HL-60/S4 treated with phorbol 12-myristate 13-acetate at 8.2 ng/mL for 4 days and 3 days (cell line): ENCODE data around the gene S100A2.

Experiments used
- in situ Hi-C: fragments of 300-500 bp; cut with MboI; formaldehyde crosslinking; loops from 2 replicates; pipeline ENCODE4 v1.15.0; 2022; ENCODE audit warnings: low sequenced_read_pairs

Gene S100A2

DNA sequence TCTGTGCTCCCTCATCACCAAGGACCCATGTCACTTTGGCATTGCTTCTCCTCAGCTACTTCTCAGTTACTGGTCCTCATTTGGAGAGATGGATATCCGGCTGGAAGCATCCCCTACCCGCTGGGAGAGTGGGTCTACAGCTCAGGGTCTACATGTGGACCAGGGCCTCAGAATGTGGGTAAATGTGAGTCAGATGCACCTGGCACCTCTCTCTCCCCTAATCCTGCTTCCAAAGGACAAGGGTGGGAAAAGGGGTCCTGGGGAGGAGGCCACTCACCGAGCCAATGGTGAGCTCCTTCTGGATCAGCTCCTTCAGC is 30.8 kb downstream of the S100A2 start:
- in situ Hi-C loops, result loop anchor here (25.0 kb wide), 1 partner anchor 452 kb away; the partner anchor contains the start of genes JTB, RAB13 and RPS27

DNA sequence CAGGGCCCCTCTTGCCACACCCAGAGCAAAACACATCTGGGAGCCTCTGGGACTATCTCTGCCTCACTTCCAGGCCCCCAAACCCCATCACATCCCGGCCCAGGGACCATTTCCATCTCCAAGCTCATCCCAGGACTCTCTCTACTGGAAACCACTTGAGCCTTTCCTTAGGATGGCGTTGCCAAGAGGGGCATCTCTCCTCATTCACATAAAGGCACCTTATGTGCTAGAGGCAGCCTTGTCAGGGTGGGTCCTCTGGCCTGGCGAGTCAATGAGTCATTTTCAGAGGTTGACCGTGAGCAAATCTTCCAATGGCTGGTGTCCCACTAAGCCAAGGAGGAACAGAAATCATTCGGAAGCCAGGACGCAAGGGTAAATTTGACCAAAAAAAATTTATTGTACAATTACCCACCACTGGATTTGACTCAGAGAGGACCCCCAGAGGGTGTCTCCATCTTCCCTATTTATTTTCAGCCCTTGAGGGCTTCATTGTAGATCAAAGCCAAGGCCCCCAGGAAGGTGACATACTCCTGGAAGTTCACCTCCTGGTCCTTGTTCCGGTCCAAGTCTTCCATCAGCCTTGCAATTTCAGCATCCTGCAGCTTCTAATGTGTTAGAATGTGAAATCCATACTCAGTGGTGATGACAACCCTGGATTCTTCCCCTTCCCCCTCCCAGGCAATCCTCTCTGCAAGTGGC is 31.3 kb downstream of the S100A2 start:
- in situ Hi-C loops, result loop anchor here (25.0 kb wide), 1 partner anchor 453 kb away; the partner anchor contains the start of genes JTB, RAB13 and RPS27

GRCh38 chr1:153533689-153534201 is 31.9 kb downstream of the S100A2 start:
- in situ Hi-C loops, result loop anchor here (25.0 kb wide), 1 partner anchor 454 kb away; the partner anchor contains the start of genes JTB, RAB13 and RPS27

GRCh38 chr1:153532769-153533599 is 32.7 kb downstream of the S100A2 start:
- in situ Hi-C loops, result loop anchor here (25.0 kb wide), 1 partner anchor 454 kb away; the partner anchor contains the start of genes JTB, RAB13 and RPS27

GRCh38 chr1:153532181-153532580 is 33.5 kb downstream of the S100A2 start:
- in situ Hi-C loops, result loop anchor here (25.0 kb wide), 1 partner anchor 455 kb away; the partner anchor contains the start of genes JTB, RAB13 and RPS27

- in situ Hi-C loops, result loop anchor here (25.0 kb wide), 1 partner anchor 456 kb away; the partner anchor contains the start of genes JTB, RAB13 and RPS27
Observed at GRCh38 chr1:153531638-153532037, 34.0 kb downstream of the S100A2 start.

DNA sequence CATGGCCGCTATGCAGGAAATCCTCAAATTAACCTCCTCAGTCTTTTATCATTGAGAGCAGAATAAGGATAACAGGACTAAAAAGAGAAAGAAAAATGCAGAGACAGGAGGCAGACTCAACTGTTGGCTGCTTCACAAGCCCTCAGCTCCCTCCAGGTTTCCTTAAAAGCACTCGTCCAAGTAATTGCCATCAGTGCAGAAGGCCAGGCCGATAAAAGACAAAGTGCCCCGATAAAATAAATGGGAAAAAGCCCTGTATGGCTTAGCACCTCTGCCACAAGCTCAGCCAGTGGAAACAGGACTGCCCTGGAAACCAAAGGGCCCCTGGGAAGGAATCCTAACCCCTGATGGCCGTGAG is 38.0 kb downstream of the S100A2 start:
- in situ Hi-C loops, result loop anchor here (25.0 kb wide), 1 partner anchor 460 kb away; the partner anchor contains the start of genes JTB, RAB13 and RPS27

DNA sequence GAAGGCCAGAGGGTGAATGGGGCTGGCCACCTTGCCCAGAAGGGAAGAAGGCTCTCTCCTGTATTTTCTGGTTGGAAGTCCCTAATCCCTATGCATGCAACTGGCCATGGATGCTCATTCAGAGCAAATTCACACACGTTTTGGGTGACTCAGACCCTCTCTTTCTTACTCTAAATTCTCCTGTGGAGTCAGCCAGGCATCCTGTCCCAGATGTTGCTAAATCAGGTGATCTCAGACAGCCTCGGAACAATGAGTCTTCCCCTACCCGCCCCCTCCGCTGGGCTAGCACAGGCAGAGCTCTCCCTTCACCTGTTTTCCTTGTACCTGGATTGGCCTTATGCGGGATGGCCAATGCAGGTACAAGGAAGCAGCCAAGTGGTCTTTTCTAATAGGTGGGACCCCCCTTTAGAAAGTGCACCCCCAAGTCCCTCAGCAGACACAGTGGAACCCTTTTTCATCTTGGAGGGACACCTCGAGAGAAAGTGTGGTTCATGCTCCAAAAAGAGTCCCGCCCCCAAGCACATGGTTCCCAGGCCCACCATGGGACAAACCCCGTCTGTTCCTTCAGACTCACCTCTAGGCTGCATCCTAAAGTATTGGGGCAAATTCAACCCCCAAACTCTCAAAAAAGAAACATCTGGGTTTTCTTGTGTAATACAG is 38.5 kb downstream of the S100A2 start:
- in situ Hi-C loops, result loop anchor here (25.0 kb wide), 1 partner anchor 460 kb away; the partner anchor contains the start of genes JTB, RAB13 and RPS27

GRCh38 chr1:153526132-153526543 is 39.5 kb downstream of the S100A2 start:
- in situ Hi-C loops, result loop anchor here (25.0 kb wide), 1 partner anchor 461 kb away; the partner anchor contains the start of genes JTB, RAB13 and RPS27

DNA sequence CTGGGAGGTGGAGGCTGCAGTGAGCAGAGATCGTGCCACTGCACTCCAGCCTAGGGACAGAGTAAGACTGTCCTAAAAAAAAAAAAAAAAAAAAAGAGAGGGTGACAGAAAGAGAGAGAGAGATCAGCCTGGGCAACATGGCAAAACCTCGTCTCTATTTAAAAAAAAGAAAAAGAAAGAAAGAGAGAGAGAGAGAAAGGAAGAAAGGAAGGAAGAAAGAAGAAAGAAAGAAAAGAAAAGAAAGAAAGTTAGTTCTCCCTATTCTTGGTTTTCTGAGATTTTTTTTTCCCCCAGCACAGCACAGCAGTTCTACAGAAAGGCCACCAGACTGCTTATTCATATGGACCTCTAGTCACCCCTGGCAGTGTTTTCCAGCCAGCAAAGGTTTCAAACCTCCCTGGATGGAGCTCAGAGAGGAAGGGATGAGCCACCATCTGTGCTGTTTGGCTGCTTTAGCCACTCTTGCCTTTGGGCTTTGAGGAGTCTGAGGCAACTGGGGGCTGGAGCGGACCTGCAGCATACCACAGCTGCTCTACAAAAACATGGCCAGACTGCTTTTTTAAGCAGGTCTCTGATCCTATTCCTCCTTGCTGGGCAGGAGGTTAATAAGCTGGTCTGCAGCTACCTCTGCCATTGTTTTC is 40.4 kb downstream of the S100A2 start:
- in situ Hi-C loops, result loop anchor here (25.0 kb wide), 1 partner anchor 462 kb away; the partner anchor contains the start of genes JTB, RAB13 and RPS27

- in situ Hi-C loops, result loop anchor here (25.0 kb wide), 1 partner anchor 215 kb away; the partner anchor contains the start of gene INTS3
Observed at GRCh38 chr1:153522353-153523048, 43.1 kb downstream of the S100A2 start.

DNA sequence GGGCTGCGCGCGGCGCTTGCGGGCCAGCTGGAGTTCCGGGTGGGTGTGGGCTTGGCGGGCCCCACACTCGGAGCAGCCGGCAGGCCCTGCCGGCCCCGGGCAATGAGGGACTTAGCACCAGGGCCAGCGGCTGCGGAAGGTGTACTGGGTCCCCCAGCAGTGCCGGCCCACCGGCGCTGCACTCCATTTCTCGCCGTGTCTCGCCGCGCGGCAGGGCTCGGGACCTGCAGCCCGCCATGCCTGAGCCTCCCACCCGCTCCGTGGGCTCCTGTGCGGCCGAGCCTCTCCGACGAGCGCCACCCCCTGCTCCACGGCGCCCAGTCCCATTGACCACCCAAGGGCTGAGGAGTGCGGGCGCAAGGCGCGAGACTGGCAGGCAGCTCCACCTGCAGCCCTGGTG is 43.8 kb downstream of the S100A2 start:
- in situ Hi-C loops, result loop anchor here (25.0 kb wide), 1 partner anchor 215 kb away; the partner anchor contains the start of gene INTS3

DNA sequence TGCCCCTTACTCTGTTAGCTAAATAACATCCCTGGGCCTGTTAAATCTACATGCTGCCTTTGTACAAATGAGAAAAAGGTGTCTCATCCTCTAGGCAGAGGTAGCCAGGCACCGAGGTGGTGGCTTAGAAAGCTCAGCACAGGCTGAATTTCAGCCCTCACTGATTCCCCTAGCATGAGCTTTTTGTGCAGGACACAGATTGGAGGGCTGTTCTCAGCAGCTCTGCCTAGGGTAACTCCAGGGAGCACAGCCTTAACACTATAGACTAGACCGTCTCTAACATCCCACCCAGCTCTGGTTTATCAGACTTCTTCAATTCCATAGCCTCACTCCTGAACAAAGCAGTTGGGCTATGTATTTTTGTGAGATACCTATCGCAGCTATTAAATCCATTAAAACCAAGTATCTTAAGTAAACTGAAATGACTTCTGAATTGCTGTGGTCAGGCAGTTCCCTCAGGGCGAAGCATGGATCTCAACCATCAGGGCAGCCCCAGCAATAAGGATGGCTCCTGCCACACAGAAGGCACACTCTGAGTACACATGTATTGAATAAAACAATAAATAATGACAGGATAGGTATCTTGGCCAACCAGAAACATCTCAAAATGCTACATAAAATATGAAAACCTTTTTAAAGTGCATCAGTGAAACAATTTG is 44.7 kb downstream of the S100A2 start:
- in situ Hi-C loops, result loop anchor here (25.0 kb wide), 1 partner anchor 216 kb away; the partner anchor contains the start of gene INTS3

- in situ Hi-C loops, result loop anchor here (25.0 kb wide), 1 partner anchor 217 kb away; the partner anchor contains the start of gene INTS3
Observed at GRCh38 chr1:153520137-153520691, 45.4 kb downstream of the S100A2 start.

GRCh38 chr1:153519242-153519641 is 46.4 kb downstream of the S100A2 start:
- in situ Hi-C loops, result loop anchor here (25.0 kb wide), 1 partner anchor 218 kb away; the partner anchor contains the start of gene INTS3

DNA sequence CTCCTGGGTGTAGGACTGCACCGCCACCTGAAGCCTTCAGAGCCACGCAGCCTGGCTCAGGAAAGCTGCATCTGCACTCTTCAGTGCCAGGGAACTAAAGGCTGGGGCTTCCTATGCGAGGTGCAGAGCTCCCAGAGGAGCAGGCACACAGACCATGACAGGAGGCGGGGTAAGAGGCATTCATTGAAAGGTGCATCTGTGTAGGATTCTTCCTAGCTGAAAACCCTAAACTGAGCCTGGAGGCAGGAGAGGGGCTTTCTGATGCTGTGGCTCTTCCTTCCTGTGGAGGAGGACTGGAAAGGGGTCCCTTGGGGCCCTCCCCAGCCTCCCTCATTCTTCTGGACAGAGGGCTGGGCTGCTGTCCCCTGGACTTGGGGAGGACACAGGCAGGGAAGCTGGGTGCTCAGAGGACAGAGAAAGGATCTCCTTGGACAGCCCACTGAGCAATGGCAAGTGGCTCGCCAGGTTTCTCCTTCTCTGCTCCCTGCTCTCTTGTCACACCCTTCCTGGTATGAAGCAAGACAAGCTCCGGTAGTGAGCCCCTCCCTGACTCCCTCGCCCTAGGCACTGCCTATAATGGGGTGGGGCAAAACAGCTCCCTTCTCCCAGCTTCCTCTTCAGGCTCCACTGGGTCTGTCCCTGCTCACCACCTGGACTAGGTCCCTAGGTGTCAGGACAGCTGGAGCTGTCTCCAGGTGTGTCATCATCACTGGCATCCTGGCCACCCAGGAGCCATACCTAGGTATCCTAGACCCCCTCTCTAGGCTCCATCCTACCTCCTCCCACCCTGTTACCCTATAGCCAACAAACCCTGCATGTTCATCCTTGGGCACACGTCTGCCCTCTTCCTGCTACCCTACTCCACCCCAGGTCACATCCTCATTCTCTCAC is 49.9 kb downstream of the S100A2 start:
- in situ Hi-C loops, result loop anchor here (25.0 kb wide), 1 partner anchor 222 kb away; the partner anchor contains the start of gene INTS3

- in situ Hi-C loops, result loop anchor here (25.0 kb wide), 1 partner anchor 224 kb away; the partner anchor contains the start of gene INTS3
Observed at GRCh38 chr1:153513666-153514065, 52.0 kb downstream of the S100A2 start.
